ENCODE results near the gene PLXND1. TPM values are rescaled to one million over a fixed set of nuclear protein-coding genes. Genes with fewer than 3 reads are reported as not detected.

Gene PLXND1
- total and polyA plus RNA-seq, 5 experiments from 2014 or later, result 0.25 to 11.3 (median 1.2) TPM

GRCh38 chr3:129625072-129625874 is 18.8 kb upstream of the PLXND1 start:
- peaks cover 2 to 23% (median 14%) of the 10 kb centered on the region in 4 donors for H3K4me1 Mint-ChIP-seq
- H3K4me3 Mint-ChIP-seq, result peak overlapping the region; percentile 13 to 88 (median 42)
- peak overlapping the region in 3 of 10 donors; percentile 27 to 65 (median 31) for H3K27ac Mint-ChIP-seq
- no peaks in the 10 kb centered on the region for H3K9me3 Mint-ChIP-seq
- DNase-seq (no peak), ATAC-seq (no peak)
- H3K36me3 Mint-ChIP-seq, result no peaks in the 10 kb centered on the region
- POLR2A ChIA-PET, result no interaction called here
- H3K27me3 Mint-ChIP-seq, result no peaks in the 10 kb centered on the region

- Mint-ChIP-seq H3K4me3 (no peak overlapping the region), H3K36me3 (no peaks in the 10 kb centered on the region), H3K4me1 (peaks cover 2 to 25% (median 14%) of the 10 kb centered on the region in 4 donors), H3K9me3 (no peaks in the 10 kb centered on the region), H3K27me3 (no peaks in the 10 kb centered on the region), H3K27ac (peak overlapping the region in 1 of 10 donors; percentile 31)
- DNase-seq (peak in 1 of 10 donors; percentile 43), ATAC-seq (no peak)
- POLR2A ChIA-PET, result no interaction called here
Observed at GRCh38 chr3:129624347-129625071, 18.0 kb upstream of the PLXND1 start.

GRCh38 chr3:129623447-129624118 is 17.1 kb upstream of the PLXND1 start:
- H3K4me3 Mint-ChIP-seq, result no peak overlapping the region
- no peaks in the 10 kb centered on the region for H3K9me3 Mint-ChIP-seq
- H3K27me3 Mint-ChIP-seq, result peaks cover under 1 to 6% (median 2%) of the 10 kb centered on the region in 5 donors
- H3K27ac Mint-ChIP-seq, result peak overlapping the region in 1 of 10 donors; percentile 55
- DNase-seq, result peak in 1 of 10 donors; percentile 51
- POLR2A ChIA-PET, result no interaction called here
- H3K4me1 Mint-ChIP-seq, result peaks cover 4 to 29% (median 17%) of the 10 kb centered on the region in 4 donors
- H3K36me3 Mint-ChIP-seq, result no peaks in the 10 kb centered on the region
- no peak for ATAC-seq

- no peak overlapping the region for H3K4me3 Mint-ChIP-seq
- no peak overlapping the region for H3K27ac Mint-ChIP-seq
- no peak for ATAC-seq
- peak in 1 of 10 donors; percentile 31 for DNase-seq
- H3K27me3 Mint-ChIP-seq, result peaks cover 2 to 13% (median 7%) of the 10 kb centered on the region in 5 donors
- H3K9me3 Mint-ChIP-seq, result no peaks in the 10 kb centered on the region
- POLR2A ChIA-PET, result interaction anchor here (0.5 kb wide), 1 partner anchor 212 kb away, joined by 3 read pairs; no protein-coding TSS in a partner anchor
- peaks cover 7 to 31% (median 18%) of the 10 kb centered on the region in 4 donors for H3K4me1 Mint-ChIP-seq
- H3K36me3 Mint-ChIP-seq, result no peaks in the 10 kb centered on the region
Observed at GRCh38 chr3:129622933-129623332, 16.5 kb upstream of the PLXND1 start.

- Mint-ChIP-seq H3K4me1 (peaks cover 5 to 28% (median 13%) of the 10 kb centered on the region in 4 donors), H3K27ac (no peak overlapping the region), H3K27me3 (peaks cover 2 to 16% (median 8%) of the 10 kb centered on the region in 5 donors), H3K36me3 (no peaks in the 10 kb centered on the region), H3K4me3 (no peak overlapping the region), H3K9me3 (no peaks in the 10 kb centered on the region)
- POLR2A ChIA-PET, result interaction anchor here (0.5 kb wide), 1 partner anchor 212 kb away, joined by 3 read pairs; no protein-coding TSS in a partner anchor
- ATAC-seq (no peak), DNase-seq (peak in 1 of 10 donors; percentile 50)
Observed at GRCh38 chr3:129622226-129622874, 15.9 kb upstream of the PLXND1 start.

- H3K9me3 Mint-ChIP-seq, result no peaks in the 10 kb centered on the region
- ATAC-seq (no peak), DNase-seq (peak in 1 of 10 donors; percentile 45)
- no peaks in the 10 kb centered on the region for H3K36me3 Mint-ChIP-seq
- H3K27me3 Mint-ChIP-seq, result peaks cover 4 to 16% (median 8%) of the 10 kb centered on the region in 5 donors
- H3K27ac Mint-ChIP-seq, result peak overlapping the region in 1 of 10 donors; percentile 68
- POLR2A ChIA-PET, result no interaction called here
- H3K4me1 Mint-ChIP-seq, result peaks cover 8 to 28% (median 10%) of the 10 kb centered on the region in 4 donors
- peak overlapping the region in 1 of 10 donors; percentile 48 for H3K4me3 Mint-ChIP-seq
Observed at GRCh38 chr3:129621626-129622225, 15.2 kb upstream of the PLXND1 start.

- peaks cover 8 to 23% (median 8%) of the 10 kb centered on the region in 4 donors for H3K4me1 Mint-ChIP-seq
- POLR2A ChIA-PET, result no interaction called here
Observed at GRCh38 chr3:129620828-129621559, 14.5 kb upstream of the PLXND1 start.

GRCh38 chr3:129619726-129620162 is 13.3 kb upstream of the PLXND1 start:
- Mint-ChIP-seq H3K4me3 (no peak overlapping the region), H3K36me3 (no peaks in the 10 kb centered on the region), H3K4me1 (peaks cover 8 to 20% (median 8%) of the 10 kb centered on the region in 4 donors), H3K27me3 (peaks cover 4 to 16% (median 12%) of the 10 kb centered on the region in 5 donors), H3K9me3 (no peaks in the 10 kb centered on the region), H3K27ac (no peak overlapping the region)
- ATAC-seq (no peak), DNase-seq (peak in 1 of 10 donors; percentile 60)
- POLR2A ChIA-PET, result no interaction called here

More at GRCh38 chr3:129620828-129621559, 14.5 kb upstream of the PLXND1 start:
- Mint-ChIP-seq H3K27ac (no peak overlapping the region), H3K27me3 (peaks cover 4 to 16% (median 10%) of the 10 kb centered on the region in 5 donors), H3K36me3 (no peaks in the 10 kb centered on the region), H3K9me3 (no peaks in the 10 kb centered on the region), H3K4me3 (no peak overlapping the region)
- DNase-seq (peak in 1 of 10 donors; percentile 41), ATAC-seq (no peak)

- no peak overlapping the region for H3K4me3 Mint-ChIP-seq
- DNase-seq (peak in 1 of 10 donors; percentile 58), ATAC-seq (no peak)
- H3K36me3 Mint-ChIP-seq, result no peaks in the 10 kb centered on the region
- peaks cover 8 to 20% (median 8%) of the 10 kb centered on the region in 4 donors for H3K4me1 Mint-ChIP-seq
- no peak overlapping the region for H3K27ac Mint-ChIP-seq
- POLR2A ChIA-PET, result no interaction called here
- peaks cover 4 to 16% (median 12%) of the 10 kb centered on the region in 5 donors for H3K27me3 Mint-ChIP-seq
- H3K9me3 Mint-ChIP-seq, result no peaks in the 10 kb centered on the region
Observed at GRCh38 chr3:129618901-129619671, 12.6 kb upstream of the PLXND1 start.

- DNase-seq (peak in 1 of 10 donors; percentile 55), ATAC-seq (no peak)
- POLR2A ChIA-PET, result interaction anchor here (1.0 kb wide), 1 partner anchor 10 kb away, joined by 4 read pairs; no protein-coding TSS in a partner anchor
- H3K27me3 Mint-ChIP-seq, result peaks cover 4 to 16% (median 12%) of the 10 kb centered on the region in 5 donors
- peak overlapping the region in 3 of 10 donors; percentile 27 to 87 (median 50) for H3K27ac Mint-ChIP-seq
- H3K9me3 Mint-ChIP-seq, result no peaks in the 10 kb centered on the region
- H3K36me3 Mint-ChIP-seq, result no peaks in the 10 kb centered on the region
- H3K4me1 Mint-ChIP-seq, result peaks cover 8 to 20% (median 8%) of the 10 kb centered on the region in 4 donors
- H3K4me3 Mint-ChIP-seq, result no peak overlapping the region
Observed at GRCh38 chr3:129618186-129618820, 11.8 kb upstream of the PLXND1 start.
